HepG2 (cell line): ENCODE results near the gene SULT2B1. TPM values are rescaled to one million over a fixed set of nuclear protein-coding genes. Genes with fewer than 3 reads are reported as not detected.
A peak's percentile ranks its signal among the peaks of the same experiment; 100 is the strongest.

Source experiments
- CAMTA2 ChIP-seq: sonication (generic); formaldehyde crosslinking; IDR thresholded peaks from 2 replicates; pipeline ENCODE4 v1.4.0; 2020; ENCODE audit warnings: mild to moderate bottlenecking, missing genetic modification reagents, borderline replicate concordance
- ERF ChIP-seq: IDR thresholded peaks from 2 replicates; pipeline ENCODE4 v1.6.1; 2018; ENCODE audit warnings: missing biosample characterization, missing genetic modification reagents
- HDAC1 ChIP-seq: sonication (generic); formaldehyde crosslinking; IDR thresholded peaks from 2 replicates; pipeline ENCODE4 v1.5.1; 2020; ENCODE audit warnings: mild to moderate bottlenecking, missing genetic modification reagents
- HOXA7 ChIP-seq: sonication (generic); formaldehyde crosslinking; IDR thresholded peaks from 2 replicates; pipeline ENCODE4 v1.8.1; 2022; ENCODE audit warnings: mild to moderate bottlenecking, missing genetic modification reagents, moderate library complexity
- MEIS2 ChIP-seq: sonication (generic); formaldehyde crosslinking; IDR thresholded peaks from 2 replicates; pipeline ENCODE4 v1.9.0; 2021; ENCODE audit warnings: mild to moderate bottlenecking, missing genetic modification reagents
- MIXL1 ChIP-seq: IDR thresholded peaks from 2 replicates; pipeline ENCODE4 v1.6.1; 2016
- NKX3-1 ChIP-seq: sonication (generic); formaldehyde crosslinking; IDR thresholded peaks from 2 replicates; pipeline ENCODE4 v1.5.0; 2020; ENCODE audit warnings: missing genetic modification reagents
- POLR2G ChIP-seq: fragments of 200-400 bp; formaldehyde crosslinking; IDR thresholded peaks from 2 replicates; pipeline ENCODE4 v1.6.1; 2018; ENCODE audit warnings: mild to moderate bottlenecking, low read depth, low read length, moderate library complexity
- RBFOX2 ChIP-seq: fragments of 200-400 bp; formaldehyde crosslinking; IDR thresholded peaks from 2 replicates; pipeline ENCODE4 v1.6.1; 2017; ENCODE audit warnings: low read depth, mild to moderate bottlenecking, low read length
- ZFYVE20 ChIP-seq: sonication (generic); formaldehyde crosslinking; IDR thresholded peaks from 2 replicates; pipeline ENCODE4 v1.8.0; 2023; ENCODE audit warnings: low read depth, mild to moderate bottlenecking, moderate library complexity, missing genetic modification reagents, borderline replicate concordance
- ZNF17 ChIP-seq: sonication (generic); formaldehyde crosslinking; IDR thresholded peaks from 2 replicates; pipeline ENCODE4 v1.5.0; 2020; ENCODE audit warnings: mild to moderate bottlenecking, missing genetic modification reagents
- ZNF24 ChIP-seq: fragments of 450-650 bp; IDR thresholded peaks from 2 replicates; pipeline ENCODE4 v1.6.1; 2017; ENCODE audit warnings: antibody characterized with exemption, mild to moderate bottlenecking
- ZNF260 ChIP-seq: sonication (generic); formaldehyde crosslinking; IDR thresholded peaks from 2 replicates; pipeline ENCODE4 v1.4.0; 2020; ENCODE audit warnings: missing genetic modification reagents, low read depth, mild to moderate bottlenecking, borderline replicate concordance
- ZNF292 ChIP-seq: sonication (generic); formaldehyde crosslinking; IDR thresholded peaks from 2 replicates; pipeline ENCODE4 v1.8.1; 2022; ENCODE audit warnings: mild to moderate bottlenecking, low read depth, missing genetic modification reagents, borderline replicate concordance
- ZNF546 ChIP-seq: sonication (generic); formaldehyde crosslinking; conservative IDR thresholded peaks from 2 replicates; pipeline ENCODE4 v1.8.1; 2023; ENCODE audit warnings: mild to moderate bottlenecking, missing genetic modification reagents
- ZNF552 ChIP-seq: sonication (generic); formaldehyde crosslinking; IDR thresholded peaks from 2 replicates; pipeline ENCODE4 v1.9.0; 2022; ENCODE audit warnings: missing genetic modification reagents, mild to moderate bottlenecking, borderline replicate concordance
- ZNF720 ChIP-seq: sonication (generic); formaldehyde crosslinking; IDR thresholded peaks from 2 replicates; pipeline ENCODE4 v1.4.0; 2020; ENCODE audit warnings: missing genetic modification reagents
- polyA plus RNA-seq, 8 experiments: library from polyadenylated mRNA; depleted of rRNA in 3 of 8; stranded (reverse) in 7 of 8; unstranded in 1 of 8; fragments of >200 nt; fragmentation: Illumina TruSeq in 4 of 8; extraction: Trizol in 4 of 8; gene quantifications; 2 replicates each; pipeline versions ENCODE4 v1.2.1 to v1.2.3, GENCODE V29; 2011 to 2016; ENCODE audit warnings: low read depth in 4 of 8, missing spikeins in 1 of 8, mixed read lengths in 1 of 8; ENCODE audit not compliant: insufficient read depth in 1 of 8
- total RNA-seq, 5 experiments: library from RNA; depleted of rRNA; stranded (reverse); fragments of >200 nt; fragmentation: Illumina TruSeq; extraction: Trizol; gene quantifications; 2 replicates each; pipeline ENCODE4 v1.2.3, GENCODE V29; 2016; ENCODE audit warnings: low read depth in 1 of 5
- TF ChIP-seq, protein P1 (sequence below): sonication (generic); formaldehyde crosslinking; IDR thresholded peaks from 2 replicates; pipeline ENCODE4 v1.4.0; 2020; ENCODE audit warnings: missing genetic modification reagents
- TF ChIP-seq, protein P2 (sequence below): sonication (generic); formaldehyde crosslinking; IDR thresholded peaks from 2 replicates; pipeline ENCODE4 v1.5.1; 2020; ENCODE audit warnings: missing genetic modification reagents, mild to moderate bottlenecking, borderline replicate concordance
- TF ChIP-seq, protein P3 (sequence below): sonication (generic); formaldehyde crosslinking; IDR thresholded peaks from 2 replicates; pipeline ENCODE4 v1.4.0; 2020; ENCODE audit warnings: missing genetic modification reagents

The SULT2B1 gene
- total and polyA plus RNA-seq, 2 of the 13 experiments (the other 11 are each of a cell fraction or from before 2014, with no cell fraction given), result 0.13 TPM; not detected in 1

DNA sequence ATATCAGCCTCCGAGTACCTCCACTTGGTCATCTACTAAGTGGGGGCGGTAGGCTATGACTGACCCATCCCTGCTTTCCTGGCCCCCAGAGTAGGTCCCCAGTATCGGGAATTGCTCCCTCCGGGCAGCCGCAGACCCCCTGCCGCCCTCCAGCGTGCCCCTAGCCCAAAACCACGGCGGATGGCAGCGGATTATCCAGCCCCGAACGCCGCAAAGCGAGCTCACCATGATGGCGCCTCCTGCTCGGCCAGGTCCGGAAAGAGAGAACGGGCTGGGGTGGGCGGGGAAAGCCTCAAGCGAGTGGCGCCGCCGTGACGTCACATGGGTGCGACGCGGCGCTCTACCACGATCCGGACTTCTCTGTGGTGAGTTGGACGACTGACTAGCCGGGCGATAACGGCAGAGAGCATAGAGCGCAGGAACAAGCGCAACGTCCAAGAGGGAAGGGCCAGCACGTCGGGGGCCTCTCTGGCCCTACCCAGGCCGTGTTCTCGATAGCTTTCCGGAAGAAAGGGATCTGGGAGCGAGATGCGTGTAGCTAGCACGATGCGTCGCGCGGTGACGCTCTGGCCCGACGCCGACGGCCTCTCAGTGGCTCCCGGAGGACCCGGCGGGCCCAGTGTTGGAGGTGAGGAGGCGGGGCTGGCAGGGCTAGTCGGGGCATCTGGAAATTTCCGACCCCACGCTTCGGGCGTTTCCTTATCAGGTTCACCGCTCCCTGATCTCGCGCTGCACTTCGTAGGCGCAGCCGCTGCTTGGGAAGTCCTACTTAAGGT lies 67.1 kb downstream of the SULT2B1 start, which contains the start of the genes RPL18 and SPHK2 (continued):
- TF ChIP-seq, protein P1, sequence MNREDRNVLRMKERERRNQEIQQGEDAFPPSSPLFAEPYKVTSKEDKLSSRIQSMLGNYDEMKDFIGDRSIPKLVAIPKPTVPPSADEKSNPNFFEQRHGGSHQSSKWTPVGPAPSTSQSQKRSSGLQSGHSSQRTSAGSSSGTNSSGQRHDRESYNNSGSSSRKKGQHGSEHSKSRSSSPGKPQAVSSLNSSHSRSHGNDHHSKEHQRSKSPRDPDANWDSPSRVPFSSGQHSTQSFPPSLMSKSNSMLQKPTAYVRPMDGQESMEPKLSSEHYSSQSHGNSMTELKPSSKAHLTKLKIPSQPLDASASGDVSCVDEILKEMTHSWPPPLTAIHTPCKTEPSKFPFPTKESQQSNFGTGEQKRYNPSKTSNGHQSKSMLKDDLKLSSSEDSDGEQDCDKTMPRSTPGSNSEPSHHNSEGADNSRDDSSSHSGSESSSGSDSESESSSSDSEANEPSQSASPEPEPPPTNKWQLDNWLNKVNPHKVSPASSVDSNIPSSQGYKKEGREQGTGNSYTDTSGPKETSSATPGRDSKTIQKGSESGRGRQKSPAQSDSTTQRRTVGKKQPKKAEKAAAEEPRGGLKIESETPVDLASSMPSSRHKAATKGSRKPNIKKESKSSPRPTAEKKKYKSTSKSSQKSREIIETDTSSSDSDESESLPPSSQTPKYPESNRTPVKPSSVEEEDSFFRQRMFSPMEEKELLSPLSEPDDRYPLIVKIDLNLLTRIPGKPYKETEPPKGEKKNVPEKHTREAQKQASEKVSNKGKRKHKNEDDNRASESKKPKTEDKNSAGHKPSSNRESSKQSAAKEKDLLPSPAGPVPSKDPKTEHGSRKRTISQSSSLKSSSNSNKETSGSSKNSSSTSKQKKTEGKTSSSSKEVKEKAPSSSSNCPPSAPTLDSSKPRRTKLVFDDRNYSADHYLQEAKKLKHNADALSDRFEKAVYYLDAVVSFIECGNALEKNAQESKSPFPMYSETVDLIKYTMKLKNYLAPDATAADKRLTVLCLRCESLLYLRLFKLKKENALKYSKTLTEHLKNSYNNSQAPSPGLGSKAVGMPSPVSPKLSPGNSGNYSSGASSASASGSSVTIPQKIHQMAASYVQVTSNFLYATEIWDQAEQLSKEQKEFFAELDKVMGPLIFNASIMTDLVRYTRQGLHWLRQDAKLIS (CRISPR knock-in tag), result no peak
- TF ChIP-seq, protein P2, sequence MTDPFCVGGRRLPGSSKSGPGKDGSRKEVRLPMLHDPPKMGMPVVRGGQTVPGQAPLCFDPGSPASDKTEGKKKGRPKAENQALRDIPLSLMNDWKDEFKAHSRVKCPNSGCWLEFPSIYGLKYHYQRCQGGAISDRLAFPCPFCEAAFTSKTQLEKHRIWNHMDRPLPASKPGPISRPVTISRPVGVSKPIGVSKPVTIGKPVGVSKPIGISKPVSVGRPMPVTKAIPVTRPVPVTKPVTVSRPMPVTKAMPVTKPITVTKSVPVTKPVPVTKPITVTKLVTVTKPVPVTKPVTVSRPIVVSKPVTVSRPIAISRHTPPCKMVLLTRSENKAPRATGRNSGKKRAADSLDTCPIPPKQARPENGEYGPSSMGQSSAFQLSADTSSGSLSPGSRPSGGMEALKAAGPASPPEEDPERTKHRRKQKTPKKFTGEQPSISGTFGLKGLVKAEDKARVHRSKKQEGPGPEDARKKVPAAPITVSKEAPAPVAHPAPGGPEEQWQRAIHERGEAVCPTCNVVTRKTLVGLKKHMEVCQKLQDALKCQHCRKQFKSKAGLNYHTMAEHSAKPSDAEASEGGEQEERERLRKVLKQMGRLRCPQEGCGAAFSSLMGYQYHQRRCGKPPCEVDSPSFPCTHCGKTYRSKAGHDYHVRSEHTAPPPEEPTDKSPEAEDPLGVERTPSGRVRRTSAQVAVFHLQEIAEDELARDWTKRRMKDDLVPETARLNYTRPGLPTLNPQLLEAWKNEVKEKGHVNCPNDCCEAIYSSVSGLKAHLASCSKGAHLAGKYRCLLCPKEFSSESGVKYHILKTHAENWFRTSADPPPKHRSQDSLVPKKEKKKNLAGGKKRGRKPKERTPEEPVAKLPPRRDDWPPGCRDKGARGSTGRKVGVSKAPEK (CRISPR knock-in tag), result no peak
- TF ChIP-seq ZNF292 (CRISPR knock-in tag) (0 out of 2 replicates have a peak, but pooled peaks have one; percentile 31), ZFYVE20 (peak; percentile 50; the same call in 1 of the 2 replicates), HDAC1 (peak; percentile 97), POLR2G (peak; percentile 99), ZNF17 (CRISPR knock-in tag) (no peak), RBFOX2 (peak; percentile 99), NKX3-1 (CRISPR knock-in tag) (no peak), ZNF260 (no peak), MIXL1 (CRISPR knock-in tag) (no peak; the same call in 1 of the 2 replicates), ZNF720 (CRISPR knock-in tag) (peak; percentile 29; the same call in 1 of the 2 replicates), CAMTA2 (CRISPR knock-in tag) (no peak; the same call in 1 of the 2 replicates), ERF (CRISPR knock-in tag) (peak; percentile 97), ZNF24 (peak; percentile 25; the same call in 1 of the 2 replicates), ZNF552 (CRISPR knock-in tag) (0 out of 2 replicates have a peak, but pooled peaks have one; percentile 76), MEIS2 (CRISPR knock-in tag) (peak; percentile 56; the same call in 1 of the 2 replicates), HOXA7 (CRISPR knock-in tag) (no peak), ZNF546 (peak; percentile 85)
- TF ChIP-seq, protein P3, sequence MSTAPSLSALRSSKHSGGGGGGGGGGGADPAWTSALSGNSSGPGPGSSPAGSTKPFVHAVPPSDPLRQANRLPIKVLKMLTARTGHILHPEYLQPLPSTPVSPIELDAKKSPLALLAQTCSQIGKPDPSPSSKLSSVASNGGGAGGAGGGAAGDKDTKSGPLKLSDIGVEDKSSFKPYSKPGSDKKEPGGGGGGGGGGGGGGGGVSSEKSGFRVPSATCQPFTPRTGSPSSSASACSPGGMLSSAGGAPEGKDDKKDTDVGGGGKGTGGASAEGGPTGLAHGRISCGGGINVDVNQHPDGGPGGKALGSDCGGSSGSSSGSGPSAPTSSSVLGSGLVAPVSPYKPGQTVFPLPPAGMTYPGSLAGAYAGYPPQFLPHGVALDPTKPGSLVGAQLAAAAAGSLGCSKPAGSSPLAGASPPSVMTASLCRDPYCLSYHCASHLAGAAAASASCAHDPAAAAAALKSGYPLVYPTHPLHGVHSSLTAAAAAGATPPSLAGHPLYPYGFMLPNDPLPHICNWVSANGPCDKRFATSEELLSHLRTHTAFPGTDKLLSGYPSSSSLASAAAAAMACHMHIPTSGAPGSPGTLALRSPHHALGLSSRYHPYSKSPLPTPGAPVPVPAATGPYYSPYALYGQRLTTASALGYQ (CRISPR knock-in tag), result no peak; the same call in 1 of the 2 replicates
